Measurements from ENCODE around the gene ZNF496.

Gene ZNF496

DNA sequence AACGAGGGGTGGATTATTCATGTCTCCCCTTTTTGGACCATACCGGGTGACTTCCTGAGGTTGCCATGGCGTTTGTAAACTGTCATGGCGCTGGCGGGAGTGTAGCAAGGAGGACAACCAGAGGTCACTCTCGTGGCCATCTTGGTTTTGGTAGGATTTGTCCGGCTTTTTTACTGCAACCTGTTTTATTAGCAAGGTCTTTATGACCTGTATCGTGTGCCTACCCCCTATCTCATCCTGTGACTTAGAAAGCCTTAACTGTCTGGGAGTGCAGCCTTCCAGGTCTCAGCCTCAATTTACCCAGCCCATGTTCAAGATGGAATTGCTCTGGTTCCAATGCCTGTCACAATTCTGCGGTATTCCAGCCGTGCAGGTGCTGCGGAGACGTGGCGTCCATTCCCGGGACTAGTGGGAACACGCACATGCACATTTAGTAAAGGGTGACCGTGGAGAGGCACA, 40.2 kb upstream of the ZNF496 start:
- TF ChIP-seq POLR2AphosphoS5 (IDR thresholded peaks at IDR 0.05; ENCODE audit: low read depth, low read length) (no peak), TAF1 (IDR thresholded peaks at IDR 0.05; ENCODE audit: borderline replicate concordance, insufficient read depth, low read length) (no peak), SIN3A (IDR thresholded peaks at IDR 0.05; ENCODE audit: borderline replicate concordance, insufficient read depth, low read length) (no peak), FOXP2 (optimal IDR thresholded peaks at IDR 0.05; ENCODE audit: borderline replicate concordance, extremely low read depth, extremely low read length, insufficient read depth) (no peak)
- TF ChIP-seq, protein P1, sequence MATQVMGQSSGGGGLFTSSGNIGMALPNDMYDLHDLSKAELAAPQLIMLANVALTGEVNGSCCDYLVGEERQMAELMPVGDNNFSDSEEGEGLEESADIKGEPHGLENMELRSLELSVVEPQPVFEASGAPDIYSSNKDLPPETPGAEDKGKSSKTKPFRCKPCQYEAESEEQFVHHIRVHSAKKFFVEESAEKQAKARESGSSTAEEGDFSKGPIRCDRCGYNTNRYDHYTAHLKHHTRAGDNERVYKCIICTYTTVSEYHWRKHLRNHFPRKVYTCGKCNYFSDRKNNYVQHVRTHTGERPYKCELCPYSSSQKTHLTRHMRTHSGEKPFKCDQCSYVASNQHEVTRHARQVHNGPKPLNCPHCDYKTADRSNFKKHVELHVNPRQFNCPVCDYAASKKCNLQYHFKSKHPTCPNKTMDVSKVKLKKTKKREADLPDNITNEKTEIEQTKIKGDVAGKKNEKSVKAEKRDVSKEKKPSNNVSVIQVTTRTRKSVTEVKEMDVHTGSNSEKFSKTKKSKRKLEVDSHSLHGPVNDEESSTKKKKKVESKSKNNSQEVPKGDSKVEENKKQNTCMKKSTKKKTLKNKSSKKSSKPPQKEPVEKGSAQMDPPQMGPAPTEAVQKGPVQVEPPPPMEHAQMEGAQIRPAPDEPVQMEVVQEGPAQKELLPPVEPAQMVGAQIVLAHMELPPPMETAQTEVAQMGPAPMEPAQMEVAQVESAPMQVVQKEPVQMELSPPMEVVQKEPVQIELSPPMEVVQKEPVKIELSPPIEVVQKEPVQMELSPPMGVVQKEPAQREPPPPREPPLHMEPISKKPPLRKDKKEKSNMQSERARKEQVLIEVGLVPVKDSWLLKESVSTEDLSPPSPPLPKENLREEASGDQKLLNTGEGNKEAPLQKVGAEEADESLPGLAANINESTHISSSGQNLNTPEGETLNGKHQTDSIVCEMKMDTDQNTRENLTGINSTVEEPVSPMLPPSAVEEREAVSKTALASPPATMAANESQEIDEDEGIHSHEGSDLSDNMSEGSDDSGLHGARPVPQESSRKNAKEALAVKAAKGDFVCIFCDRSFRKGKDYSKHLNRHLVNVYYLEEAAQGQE (IDR thresholded peaks at IDR 0.05; ENCODE audit: insufficient read depth in 1 of 2, low read depth in 2 of 2, low read length in 2 of 2): no peak

DNA sequence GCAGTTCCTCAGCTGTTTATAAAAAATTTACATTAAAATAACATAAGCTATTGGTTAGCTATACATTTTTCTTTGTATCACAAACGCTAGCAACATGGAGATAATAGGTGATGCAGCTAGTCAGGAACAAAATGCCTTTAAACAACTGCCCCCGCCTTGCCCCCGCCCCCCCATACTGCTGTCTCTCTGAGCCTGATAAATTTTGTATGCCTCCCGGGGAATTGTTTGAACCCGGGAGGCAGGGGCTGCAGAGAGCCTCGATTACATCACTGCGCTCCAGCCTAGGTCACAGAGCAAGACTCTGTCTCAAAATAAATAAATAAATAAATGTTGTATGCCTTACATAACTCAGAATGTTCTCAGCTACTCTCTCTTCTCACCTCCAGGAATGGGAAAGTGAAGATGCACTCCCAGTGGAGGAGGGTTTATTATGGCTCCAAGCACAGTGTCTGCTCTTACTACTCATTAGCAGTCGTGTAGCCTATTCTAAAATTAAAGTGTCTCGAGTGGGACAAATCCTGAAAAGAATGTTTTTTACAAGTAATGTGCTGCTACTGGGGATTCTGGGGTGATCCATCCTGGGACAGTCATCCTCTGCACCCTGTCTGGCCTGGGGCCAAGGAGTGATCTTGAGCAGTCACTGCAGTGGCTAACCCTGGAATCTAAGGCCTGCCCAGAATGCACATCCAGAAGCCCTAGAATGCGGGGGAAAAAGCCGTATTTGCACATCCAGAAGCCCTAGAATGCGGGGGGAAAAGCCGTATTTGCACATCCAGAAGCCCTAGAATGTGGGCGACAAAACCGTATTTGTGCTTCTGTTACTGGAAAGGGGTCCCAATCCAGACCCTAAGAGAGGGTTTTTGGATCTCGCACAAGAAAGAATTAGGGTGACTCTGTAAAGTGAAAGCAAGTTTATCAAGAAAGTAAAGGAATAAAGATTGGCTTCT, 39.4 kb upstream of the ZNF496 start:
- TF ChIP-seq TAF1 (IDR thresholded peaks at IDR 0.05; ENCODE audit: borderline replicate concordance, insufficient read depth, low read length) (no peak), POLR2AphosphoS5 (IDR thresholded peaks at IDR 0.05; ENCODE audit: low read depth, low read length) (no peak), SIN3A (IDR thresholded peaks at IDR 0.05; ENCODE audit: borderline replicate concordance, insufficient read depth, low read length) (no peak), FOXP2 (optimal IDR thresholded peaks at IDR 0.05; ENCODE audit: borderline replicate concordance, extremely low read depth, extremely low read length, insufficient read depth) (no peak)
- TF ChIP-seq, protein P1 (IDR thresholded peaks at IDR 0.05; ENCODE audit: insufficient read depth in 1 of 2, low read depth in 2 of 2, low read length in 2 of 2): no peak

DNA sequence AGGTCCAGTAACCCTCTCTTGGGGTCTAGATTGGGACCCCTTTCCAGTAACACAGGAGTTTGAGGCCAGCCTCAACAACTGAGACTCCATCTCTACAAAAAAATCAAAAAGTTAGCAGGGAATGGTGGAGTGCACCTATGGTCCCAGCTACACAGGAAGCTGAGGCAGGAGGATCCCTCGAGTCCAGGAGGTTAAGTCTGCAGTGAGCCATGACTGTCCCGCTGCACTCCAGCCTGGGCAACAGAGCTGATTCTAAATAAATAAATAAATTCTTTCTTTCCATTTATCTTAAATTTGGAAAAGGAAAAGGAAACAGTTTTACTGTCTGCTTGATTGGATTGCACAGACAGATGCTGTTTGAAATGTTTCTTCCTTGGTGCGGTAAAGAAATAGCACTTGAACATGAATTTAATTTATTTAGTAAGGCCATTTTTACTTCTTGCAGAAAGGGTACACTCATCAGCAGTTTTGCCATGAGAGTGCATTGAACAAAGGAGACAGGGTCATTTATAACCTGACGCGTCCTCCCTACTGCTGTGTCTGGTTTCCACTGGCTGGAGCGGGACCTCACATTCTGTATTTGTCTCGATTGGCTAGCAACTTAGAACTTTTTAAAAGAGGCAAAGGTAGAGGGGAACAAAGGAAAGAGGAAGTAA, 37.0 kb upstream of the ZNF496 start:
- TF ChIP-seq TAF1 (IDR thresholded peaks at IDR 0.05; ENCODE audit: borderline replicate concordance, insufficient read depth, low read length): no peak

DNA sequence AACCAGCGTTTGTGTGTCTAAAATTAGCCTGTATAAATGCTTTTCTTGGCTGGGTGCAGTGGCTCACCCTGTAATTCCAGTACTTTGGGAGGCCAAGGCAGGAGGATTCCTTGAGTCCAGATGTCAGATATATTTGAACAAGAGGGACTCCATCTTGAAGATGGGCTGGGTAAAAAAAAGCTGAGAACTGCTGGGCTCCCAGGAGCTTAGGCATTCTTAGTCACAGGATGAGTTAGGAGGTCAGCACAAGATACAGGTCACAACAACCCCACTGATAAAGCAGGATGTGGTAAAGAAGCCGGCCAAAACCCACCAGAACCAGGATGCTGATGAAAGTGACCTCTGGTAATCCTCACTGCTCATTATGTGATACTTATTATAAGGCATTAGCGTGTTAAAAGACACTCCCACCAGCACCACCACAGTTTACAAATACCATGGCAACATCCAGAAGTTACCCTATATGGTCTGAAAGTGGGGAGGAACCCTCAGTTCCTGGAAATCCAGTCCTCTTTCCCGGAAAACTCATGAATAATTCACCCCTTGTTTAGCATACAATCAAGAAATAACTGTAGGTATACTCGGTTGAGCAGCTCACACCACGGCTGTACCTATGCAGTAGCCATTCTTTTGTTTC, 36.2 kb upstream of the ZNF496 start:
- no peak for TF ChIP-seq POLR2AphosphoS5 (IDR thresholded peaks at IDR 0.05; ENCODE audit: low read depth, low read length)
- no peak for TF ChIP-seq TAF1 (IDR thresholded peaks at IDR 0.05; ENCODE audit: borderline replicate concordance, insufficient read depth, low read length)
- no peak for TF ChIP-seq SIN3A (IDR thresholded peaks at IDR 0.05; ENCODE audit: borderline replicate concordance, insufficient read depth, low read length)
- TF ChIP-seq FOXP2 (optimal IDR thresholded peaks at IDR 0.05; ENCODE audit: borderline replicate concordance, extremely low read depth, extremely low read length, insufficient read depth): no peak
- TF ChIP-seq, protein P1 (IDR thresholded peaks at IDR 0.05; ENCODE audit: insufficient read depth in 1 of 2, low read depth in 2 of 2, low read length in 2 of 2): no peak

DNA sequence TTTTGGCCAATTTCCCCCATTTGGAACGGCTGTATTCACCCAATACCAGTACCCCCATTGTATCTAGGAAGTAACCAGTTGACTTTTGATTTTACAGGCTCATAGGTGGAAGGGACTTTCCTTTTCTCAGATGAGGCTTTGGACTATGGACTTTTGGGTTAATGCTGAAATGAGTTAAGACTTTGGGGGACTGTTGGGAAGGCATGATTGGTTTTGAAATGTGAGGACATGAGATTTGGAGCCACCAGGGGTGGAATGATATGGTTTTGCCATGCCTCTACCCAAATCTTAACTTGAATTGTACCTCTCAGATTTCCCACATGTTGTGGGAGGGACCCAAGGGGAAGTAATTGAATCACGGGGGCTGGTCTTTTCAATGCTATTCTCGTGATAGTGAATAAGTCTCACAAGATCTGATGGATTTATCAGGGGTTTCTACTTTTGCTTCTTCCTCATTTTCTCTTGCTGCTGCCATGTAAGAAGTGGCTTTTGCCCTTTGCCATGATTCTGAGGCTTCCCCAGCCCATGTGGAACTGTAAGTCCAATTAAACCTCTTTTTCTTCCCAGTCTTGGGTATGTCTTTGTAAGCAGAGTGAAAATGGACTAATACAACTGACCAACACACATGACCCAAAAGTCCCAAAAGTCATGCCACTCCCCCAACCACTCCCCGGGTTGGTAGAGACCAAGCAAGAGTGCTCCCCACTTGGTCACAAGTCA, 35.4 kb upstream of the ZNF496 start:
- TF ChIP-seq TAF1 (IDR thresholded peaks at IDR 0.05; ENCODE audit: borderline replicate concordance, insufficient read depth, low read length): no peak
- TF ChIP-seq POLR2AphosphoS5 (IDR thresholded peaks at IDR 0.05; ENCODE audit: low read depth, low read length): no peak
- no peak for TF ChIP-seq FOXP2 (optimal IDR thresholded peaks at IDR 0.05; ENCODE audit: borderline replicate concordance, extremely low read depth, extremely low read length, insufficient read depth)
- TF ChIP-seq, protein P1 (IDR thresholded peaks at IDR 0.05; ENCODE audit: insufficient read depth in 1 of 2, low read depth in 2 of 2, low read length in 2 of 2): no peak
- TF ChIP-seq SIN3A (IDR thresholded peaks at IDR 0.05; ENCODE audit: borderline replicate concordance, insufficient read depth, low read length): no peak
